ENCODE measurements around the gene DNMBP.
"Not testable (repeated sequence)": the region's sequence is repeated elsewhere in the genome, so short reads cannot be mapped to it uniquely, and the experiment has no call there.

DNMBP gene

DNA sequence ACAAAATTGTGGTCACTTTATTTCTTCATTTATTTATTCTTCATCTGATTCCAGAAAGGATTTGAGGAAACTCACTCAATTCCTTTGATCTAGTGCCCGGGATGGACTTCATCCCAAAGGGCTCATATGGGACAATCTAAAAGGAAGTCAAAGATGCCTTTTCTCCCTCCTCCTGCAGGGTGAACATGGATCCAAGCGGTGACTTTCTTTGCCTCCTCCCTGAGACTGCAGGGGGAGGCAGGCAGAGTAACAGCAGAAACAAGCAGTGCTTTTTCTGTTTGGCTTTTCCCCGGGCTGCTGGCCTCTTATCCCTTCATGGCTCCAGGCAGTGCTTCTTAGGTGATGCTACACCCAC lies 10.0 kb upstream of the DNMBP start:
- DNase-seq = no peak

DNA sequence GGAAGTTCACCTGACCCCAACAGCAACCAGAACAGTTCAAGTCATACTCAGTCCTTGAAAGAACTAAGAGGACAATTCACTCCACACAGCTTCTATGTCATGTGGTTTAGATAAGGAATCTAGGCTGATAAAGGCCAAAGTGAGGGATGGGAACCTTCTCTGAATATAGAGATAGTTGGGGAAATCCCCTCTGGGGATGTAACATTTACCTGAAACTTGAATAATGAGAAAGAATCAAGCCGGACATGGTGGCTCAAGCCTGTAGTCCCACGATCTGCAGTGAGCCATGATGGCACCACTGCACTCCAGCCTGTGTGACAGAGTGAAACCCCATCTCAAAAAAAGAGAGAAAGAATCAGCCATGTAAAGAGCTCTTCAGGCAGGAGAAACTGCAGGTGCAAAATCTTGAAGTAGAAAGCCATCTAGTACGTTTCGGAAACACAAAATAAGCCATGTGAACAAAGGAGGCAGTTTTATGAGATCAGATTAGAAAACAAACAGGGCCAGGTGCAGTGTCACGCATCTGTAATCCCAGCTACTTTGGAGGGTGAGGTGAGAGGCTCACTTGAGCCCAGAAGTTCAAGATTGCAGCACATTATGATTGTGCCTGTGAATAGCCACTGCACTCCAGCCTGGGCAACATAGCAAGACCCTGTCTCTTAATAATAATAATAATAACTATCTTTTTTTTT lies 4.5 kb upstream of the DNMBP start:
- DNase-seq = no peak

GRCh38 chr10:100013621-100014020 lies 3.9 kb upstream of the DNMBP start:
- DNase-seq = no peak

DNA sequence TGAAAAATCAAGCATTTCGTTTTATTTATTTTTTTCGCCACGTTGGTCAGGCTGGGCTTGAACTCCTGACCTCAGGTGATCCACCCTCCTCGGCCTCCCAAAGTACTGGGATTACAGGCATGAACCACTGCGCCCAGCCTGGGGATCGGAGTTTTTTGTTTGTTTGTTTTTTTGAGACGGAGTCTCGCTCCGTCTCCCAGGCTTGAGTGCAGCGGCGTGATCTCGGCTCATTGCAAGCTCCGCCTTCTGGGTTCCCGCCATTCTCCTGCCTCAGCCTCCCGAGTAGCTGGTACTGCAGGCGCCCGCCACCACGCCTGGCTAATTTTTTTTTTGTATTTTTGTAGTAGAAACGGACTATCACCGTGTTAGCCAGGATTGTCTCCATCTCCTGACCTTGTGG lies 2.2 kb upstream of the DNMBP start:
- DNase-seq = not testable (repeated sequence)

DNA sequence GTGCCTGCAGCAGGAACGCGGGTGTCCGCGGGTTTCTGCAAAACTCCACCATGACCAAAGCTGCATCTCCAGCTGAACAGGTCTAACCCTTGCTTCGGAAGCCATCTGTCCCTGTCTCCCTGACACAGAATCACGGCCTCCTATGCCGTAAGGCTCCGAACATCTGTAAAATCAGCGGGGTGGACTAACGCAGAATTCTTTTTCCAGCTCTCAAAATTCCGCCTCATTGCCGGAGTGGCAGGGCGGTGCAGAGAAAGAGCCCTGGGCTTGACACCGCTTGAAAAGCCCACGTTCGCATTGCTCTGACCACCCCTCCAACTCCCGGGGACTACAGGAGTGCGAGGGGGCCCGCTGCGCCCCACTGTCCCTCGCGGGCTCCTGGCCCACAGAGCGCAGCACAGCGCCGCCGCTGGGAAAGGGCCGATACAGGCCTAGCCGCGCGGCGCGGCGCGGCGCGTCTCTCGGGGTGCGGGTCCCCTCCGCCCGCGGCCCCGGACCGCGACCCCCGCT lies 409 bp downstream of the DNMBP start:
- no peak for DNase-seq

DNA sequence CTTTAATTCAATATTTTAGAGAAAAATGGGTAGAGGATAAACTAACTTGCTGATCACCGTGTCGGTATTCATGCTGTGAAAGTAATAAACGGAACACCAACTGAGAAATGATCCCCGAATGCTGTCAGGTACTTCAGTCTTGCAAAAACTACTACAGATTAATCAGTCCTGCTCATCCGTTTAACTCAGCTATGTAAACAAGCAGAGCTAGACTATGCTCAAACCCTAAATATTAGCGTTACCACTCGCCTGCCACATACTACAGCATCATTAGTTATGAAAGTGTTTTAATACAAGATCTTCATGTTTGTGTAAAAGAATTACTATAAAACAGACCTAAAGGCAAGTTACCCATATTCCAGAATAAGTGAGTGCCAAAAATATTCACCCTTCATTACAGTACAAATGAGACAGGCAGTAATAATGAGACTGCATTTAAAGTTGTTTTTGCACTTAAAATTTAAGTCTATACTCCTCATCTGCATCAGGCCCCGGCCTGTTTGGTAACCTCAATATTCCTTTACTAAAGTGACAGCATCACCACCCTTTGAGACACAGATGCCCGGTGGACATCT lies 952 bp downstream of the DNMBP start:
- no peak for DNase-seq

DNA sequence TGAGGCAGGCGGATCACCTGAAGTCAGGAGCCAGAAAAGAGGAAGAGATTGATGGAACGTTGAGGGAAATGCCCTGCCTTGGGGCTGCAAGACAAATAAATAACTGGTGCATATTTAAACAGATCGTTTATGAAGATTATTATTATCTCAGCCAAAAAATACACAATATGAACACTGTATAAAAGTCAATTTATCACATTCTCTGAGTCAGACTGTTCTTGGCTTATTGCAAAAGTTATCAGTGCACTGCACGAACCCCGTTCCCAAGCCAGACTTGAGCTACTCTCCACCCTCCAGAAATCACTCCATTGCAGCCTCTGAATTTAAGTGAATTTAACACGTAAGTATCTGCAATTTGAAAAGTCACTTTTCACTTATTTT lies 1.6 kb downstream of the DNMBP start:
- no peak for DNase-seq

DNA sequence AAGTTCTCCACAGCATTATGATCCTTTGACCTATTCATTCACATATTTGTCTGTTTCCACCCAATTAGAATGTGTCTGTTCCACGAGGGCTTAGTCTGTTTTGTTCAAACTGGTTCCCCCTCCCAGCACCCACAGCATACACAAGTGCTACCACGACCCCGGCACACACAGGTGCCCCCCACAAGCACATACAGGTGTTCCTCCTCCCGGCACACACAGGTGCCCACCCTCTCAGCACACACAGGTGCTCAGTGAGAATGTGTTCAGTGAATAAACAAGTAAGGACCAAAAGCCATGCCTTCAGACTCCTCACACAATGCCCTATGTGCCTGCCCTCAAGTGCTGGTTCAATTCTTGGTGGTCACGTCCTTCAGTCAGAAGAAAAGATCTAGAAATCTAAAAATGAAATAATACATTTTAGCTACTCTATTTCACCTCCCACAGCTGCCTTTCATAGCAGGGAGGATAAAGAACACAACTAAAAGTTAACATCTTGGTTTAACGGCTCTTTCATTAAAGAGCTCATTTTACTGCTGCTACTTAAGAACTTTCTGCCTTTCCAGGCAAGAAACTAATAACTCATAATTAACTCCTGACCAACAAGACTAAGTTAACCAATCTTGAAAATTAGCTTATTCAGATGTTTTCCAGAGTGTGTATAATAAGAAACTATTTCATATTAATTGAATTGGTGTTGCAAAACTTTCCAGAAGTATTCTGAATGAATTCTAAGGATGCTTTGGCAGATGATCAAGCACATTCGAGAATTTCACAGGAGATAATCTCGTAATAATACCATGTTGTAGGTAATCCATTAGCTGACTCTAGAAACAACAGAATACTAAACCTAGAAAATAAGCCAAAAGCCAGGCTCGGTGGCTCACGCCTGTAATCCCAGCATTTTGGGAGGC lies 2.3 kb downstream of the DNMBP start:
- DNase-seq = no peak

GRCh38 chr10:100006243-100006886 lies 3.4 kb downstream of the DNMBP start:
- no peak for DNase-seq

DNA sequence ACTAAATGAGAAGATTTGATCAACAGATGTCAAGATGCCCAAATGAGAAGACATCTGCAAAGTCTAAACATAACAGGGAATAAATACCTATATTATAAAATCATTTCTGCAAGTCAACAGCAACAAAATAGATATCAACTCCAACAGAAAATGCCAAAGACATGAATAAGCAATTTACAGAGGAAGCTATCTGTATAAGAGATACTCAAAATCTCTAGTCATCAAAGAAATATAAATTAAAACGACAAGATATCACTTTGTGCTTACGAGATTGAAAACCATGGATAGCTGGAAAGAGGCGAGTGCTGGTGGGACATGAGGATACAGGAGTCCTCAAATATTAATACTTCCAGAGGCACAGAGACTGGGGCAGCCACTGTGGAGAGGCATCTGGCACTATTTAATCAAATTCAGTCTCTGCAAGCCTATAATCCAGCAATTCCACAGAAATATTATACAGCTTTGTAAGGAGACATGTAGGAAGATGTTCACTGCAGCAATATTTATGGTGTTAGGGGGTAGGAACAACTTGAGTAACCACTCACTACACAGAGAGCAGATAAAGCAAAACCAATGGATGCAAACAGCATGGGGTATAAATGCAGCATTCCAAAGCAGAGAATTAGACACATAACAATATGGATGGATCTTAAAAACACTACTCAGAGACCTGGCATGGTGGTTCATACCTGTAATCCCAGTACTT lies 4.8 kb downstream of the DNMBP start:
- no peak for DNase-seq

- no peak for DNase-seq
These were observed 9.6 kb downstream of the DNMBP start for GRCh38 chr10:100000109-100000644.

GRCh38 chr10:99999319-100000108 lies 10.2 kb downstream of the DNMBP start:
- no peak for DNase-seq

DNA sequence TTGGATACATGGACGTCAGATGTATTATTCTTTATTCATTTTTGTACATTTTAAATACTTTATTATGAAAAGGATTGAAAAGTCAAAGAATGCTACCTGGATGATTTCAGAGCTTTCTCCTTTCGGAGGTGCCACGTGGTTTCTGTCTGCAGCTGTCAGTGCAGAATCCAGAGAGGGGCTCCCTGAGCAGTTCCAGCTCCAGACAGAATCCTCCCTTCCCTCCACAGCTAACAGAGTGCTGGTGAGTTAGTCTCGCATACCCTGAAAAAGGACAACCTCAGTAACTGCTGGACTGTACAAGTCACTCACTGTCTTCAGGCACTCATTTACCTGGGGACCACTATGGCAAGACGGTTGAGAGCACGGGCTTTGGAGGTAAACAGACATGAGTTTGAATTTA lies 10.9 kb downstream of the DNMBP start:
- no peak for DNase-seq

DNA sequence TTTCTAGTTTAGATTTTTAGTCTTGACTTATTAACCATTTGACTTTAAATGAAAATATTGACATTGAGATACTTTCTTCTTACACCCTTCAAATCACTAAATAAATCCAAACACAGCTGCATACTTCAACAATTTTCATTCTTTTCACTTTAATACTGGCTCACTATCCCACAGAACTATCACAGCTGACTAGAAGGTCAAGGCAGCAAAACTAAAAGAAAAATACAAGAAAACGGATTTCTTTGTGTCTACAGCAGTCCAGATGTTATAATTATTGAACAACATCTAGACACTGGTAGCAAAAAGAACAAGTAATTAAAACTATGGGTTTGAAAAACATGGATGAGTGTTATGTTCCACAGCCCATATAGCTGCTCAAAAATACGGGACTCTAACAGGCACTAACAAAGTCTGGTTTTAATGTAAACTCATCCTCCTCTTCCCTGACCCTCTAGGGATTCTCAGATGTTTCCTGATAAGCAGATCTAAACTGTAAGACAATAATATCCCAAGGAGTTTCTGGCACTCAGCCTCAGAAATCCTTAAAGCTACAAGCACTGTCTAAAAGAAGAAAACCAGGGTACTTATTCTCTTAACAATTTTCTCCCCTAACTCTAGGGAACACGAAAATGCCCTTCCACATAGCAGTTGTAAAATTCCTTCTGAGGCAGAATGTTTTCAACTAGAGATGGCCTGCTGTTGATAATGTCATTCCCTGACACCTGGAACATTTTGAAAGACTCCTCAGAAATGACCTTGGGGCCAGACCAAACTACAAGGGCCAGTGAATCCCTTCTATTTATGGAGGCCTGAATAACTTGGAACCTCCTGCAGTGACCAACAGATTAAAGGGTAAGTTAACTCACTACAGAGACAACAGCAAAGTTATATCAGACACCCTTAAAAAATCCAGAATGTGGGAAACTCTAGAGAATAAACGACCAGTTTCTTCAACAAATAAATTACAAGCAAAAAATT lies 12.8 kb downstream of the DNMBP start:
- no peak for DNase-seq

DNA sequence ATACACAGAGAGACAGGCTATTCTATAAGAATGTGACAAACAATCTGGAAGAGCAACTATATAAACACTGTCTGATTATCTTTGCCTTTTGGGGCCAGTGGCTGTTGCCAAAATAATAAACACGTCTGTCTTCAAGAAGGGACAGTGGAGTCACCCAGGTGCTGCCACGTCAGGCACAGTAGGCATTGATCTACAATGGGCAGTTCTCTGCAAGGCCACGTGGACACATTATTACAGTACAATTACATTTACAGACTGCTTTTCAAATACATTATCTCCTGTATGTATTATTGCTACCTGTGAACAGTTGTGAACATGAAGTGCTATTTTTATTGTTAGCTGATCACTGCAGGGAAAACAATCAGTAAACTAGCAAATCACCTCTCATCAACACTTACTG lies 14.0 kb downstream of the DNMBP start:
- no peak for DNase-seq

- DNase-seq = no peak
These were observed 14.5 kb downstream of the DNMBP start for GRCh38 chr10:99995269-99995668.

DNA sequence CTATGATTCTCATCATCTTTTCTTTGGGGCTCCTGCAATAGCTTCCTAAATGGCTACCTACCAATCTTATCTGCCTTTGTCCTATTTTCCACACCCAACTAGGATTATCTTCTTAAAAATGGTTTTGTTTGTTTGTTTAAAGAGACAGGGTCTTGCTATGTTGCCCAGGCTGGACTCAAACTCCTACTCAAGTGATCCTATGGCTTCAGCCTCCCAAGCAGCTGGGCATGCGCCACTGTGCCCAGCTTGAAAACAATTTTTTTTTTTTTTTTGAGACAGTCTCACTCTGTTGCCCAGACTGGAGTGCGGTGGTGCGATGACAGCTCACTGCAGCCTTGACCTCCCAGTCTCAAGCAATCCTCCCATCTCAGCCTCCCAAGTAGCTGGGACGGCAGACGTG lies 14.9 kb downstream of the DNMBP start:
- DNase-seq = no peak

- DNase-seq = peak; percentile 51
These were observed 15.8 kb downstream of the DNMBP start for GRCh38 chr10:99993701-99994689.

DNA sequence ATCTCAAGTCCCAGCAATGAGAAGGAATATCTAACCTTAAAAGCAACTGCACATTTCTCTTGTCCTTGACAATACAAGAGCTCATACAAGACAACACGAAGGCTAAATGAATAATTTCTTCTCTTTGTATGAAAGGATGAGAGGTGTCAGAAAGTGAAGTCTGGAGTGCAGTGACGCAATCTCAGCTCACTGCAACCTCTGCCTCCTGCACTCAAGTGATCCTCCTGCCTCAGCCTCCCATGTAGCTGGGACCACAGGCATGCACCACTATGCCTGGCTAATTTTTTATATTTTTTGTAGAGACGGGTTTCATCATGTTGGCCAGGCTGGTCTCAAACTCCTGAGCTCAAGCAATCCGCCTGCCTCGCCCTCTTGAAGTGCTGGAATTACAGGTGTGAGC lies 24.1 kb downstream of the DNMBP start:
- not testable (repeated sequence) for DNase-seq

Data from activated CD4-positive, CD25-positive, alpha-beta regulatory T cell treated with anti-CD3 and anti-CD28 coated beads, Interleukin-2, amount 50 U/mL, for 72 hours (primary cell).